Measurements from ENCODE around the gene CD247. TPM values are rescaled to one million over a fixed set of nuclear protein-coding genes. Genes with fewer than 3 reads are reported as not detected.

The CD247 gene
- total and polyA plus RNA-seq, 10 of the 15 experiments (the other 5 are each of a cell fraction or from before 2014, with no cell fraction given): 0.10 to 0.77 (median 0.30) TPM

GRCh38 chr1:167511374-167511986 lies 6.8 kb downstream of the CD247 start:
- SMC1A ChIA-PET (ENCODE audit: uncharacterized antibody, unreplicated experiment): no interaction called here
- intact Hi-C loops (cut with micrococcal nuclease; ENCODE audit: unreplicated experiment): no loop called here
- no peak overlapping the region for H3K4me3 ChIP-seq
- no peak overlapping the region for H3K27ac ChIP-seq (ENCODE audit: control insufficient read depth, insufficient read depth)
- H2AFZ ChIP-seq (ENCODE audit: control insufficient read depth, low read depth, low read length): no peak overlapping the region
- CTCF ChIA-PET: no interaction called here
- H3K27me3 ChIP-seq (replicated peaks in 1 of 2; ENCODE audit: control insufficient read depth in 2 of 2, insufficient read depth in 2 of 2, low read length in 1 of 2): no peaks in the 10 kb centered on the region; a peak in 1 of 4 replicates
- no peaks in the 10 kb centered on the region for H3K9me3 ChIP-seq (replicated peaks; ENCODE audit: control insufficient read depth, insufficient read depth, low read length)
- H3K36me3 ChIP-seq (ENCODE audit: control insufficient read depth in 2 of 2, insufficient read depth in 2 of 2, low read length in 1 of 2): no peaks in the 10 kb centered on the region
- in situ Hi-C loops (cut with MboI): no loop called here
- ATAC-seq (no peak), FAIRE-seq (no peak), DNase-seq (ENCODE audit: low read depth, low spot score) (no peak)
- H3K4me1 ChIP-seq (ENCODE audit: control insufficient read depth, insufficient read depth, low read length): no peaks in the 10 kb centered on the region
- no peak overlapping the region for H3K4me2 ChIP-seq (ENCODE audit: control insufficient read depth, insufficient read depth)
- BruUV-seq (replicated peaks): no TSS peak
- RAD21 ChIA-PET (ENCODE audit: unreplicated experiment): no interaction called here
- WGBS (ENCODE audit: insufficient coverage, insufficient replicate concordance, low lambda C conversion rate, missing lambda C conversion rate): 41% methylated on average over 11 of the region's 11 CpGs
- no peaks in the 10 kb centered on the region for H3K79me2 ChIP-seq (ENCODE audit: control insufficient read depth, insufficient read depth, low read length)
- no peak overlapping the region for H3K9ac ChIP-seq (ENCODE audit: control insufficient read depth, insufficient read depth, low read length)
- no peaks in the 10 kb centered on the region for H4K20me1 ChIP-seq (ENCODE audit: control insufficient read depth, insufficient read depth)
- no peak for TF ChIP-seq MYC (IDR thresholded peaks at IDR 0.05; ENCODE audit: insufficient read depth, insufficient read length, insufficient replicate concordance, low read length, severe bottlenecking)
- no peak for TF ChIP-seq BCLAF1 (IDR thresholded peaks at IDR 0.05)
- TF ChIP-seq BCL11A (IDR thresholded peaks at IDR 0.05; ENCODE audit: low read depth, low read length): no peak
- TF ChIP-seq, protein P1, sequence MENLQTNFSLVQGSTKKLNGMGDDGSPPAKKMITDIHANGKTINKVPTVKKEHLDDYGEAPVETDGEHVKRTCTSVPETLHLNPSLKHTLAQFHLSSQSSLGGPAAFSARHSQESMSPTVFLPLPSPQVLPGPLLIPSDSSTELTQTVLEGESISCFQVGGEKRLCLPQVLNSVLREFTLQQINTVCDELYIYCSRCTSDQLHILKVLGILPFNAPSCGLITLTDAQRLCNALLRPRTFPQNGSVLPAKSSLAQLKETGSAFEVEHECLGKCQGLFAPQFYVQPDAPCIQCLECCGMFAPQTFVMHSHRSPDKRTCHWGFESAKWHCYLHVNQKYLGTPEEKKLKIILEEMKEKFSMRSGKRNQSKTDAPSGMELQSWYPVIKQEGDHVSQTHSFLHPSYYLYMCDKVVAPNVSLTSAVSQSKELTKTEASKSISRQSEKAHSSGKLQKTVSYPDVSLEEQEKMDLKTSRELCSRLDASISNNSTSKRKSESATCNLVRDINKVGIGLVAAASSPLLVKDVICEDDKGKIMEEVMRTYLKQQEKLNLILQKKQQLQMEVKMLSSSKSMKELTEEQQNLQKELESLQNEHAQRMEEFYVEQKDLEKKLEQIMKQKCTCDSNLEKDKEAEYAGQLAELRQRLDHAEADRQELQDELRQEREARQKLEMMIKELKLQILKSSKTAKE (IDR thresholded peaks at IDR 0.05; ENCODE audit: low read depth, poor library complexity, severe bottlenecking): no peak
- TF ChIP-seq RUNX3 (IDR thresholded peaks at IDR 0.05; ENCODE audit: low read length): no peak
- TF ChIP-seq YBX1 (IDR thresholded peaks at IDR 0.05): no peak
- TF ChIP-seq MTA3 (IDR thresholded peaks at IDR 0.05; ENCODE audit: borderline replicate concordance, low read length): no peak
- TF ChIP-seq SREBF1 (IDR thresholded peaks at IDR 0.05; ENCODE audit: low read length): no peak
- no peak for TF ChIP-seq GATAD2B (conservative IDR thresholded peaks at IDR 0.05; ENCODE audit: low read depth)
- TF ChIP-seq FOS (IDR thresholded peaks at IDR 0.05; ENCODE audit: borderline replicate concordance, extremely low read depth, insufficient read length): no peak
- TF ChIP-seq BRCA1 (IDR thresholded peaks at IDR 0.05; ENCODE audit: low read depth, low read length): no peak
- TF ChIP-seq ATF7 (IDR thresholded peaks at IDR 0.05; ENCODE audit: low read depth): no peak
- no peak for TF ChIP-seq ZNF24 (IDR thresholded peaks at IDR 0.05)
- TF ChIP-seq SP1 (IDR thresholded peaks at IDR 0.05; ENCODE audit: low read depth, low read length): no peak
- POLR2A ChIA-PET: no interaction called here
